ENCODE results near the gene ITIH2.
"Not testable (repeated sequence)": the region's sequence is repeated elsewhere in the genome, so short reads cannot be mapped to it uniquely, and the experiment has no call there.

- not testable (repeated sequence) for TF ChIP-seq POLR2A (IDR thresholded peaks at IDR 0.05; ENCODE audit: low read length); GATA1 (IDR thresholded peaks at IDR 0.05; ENCODE audit: low read depth, low read length)
Measured at GRCh38 chr10:7693194-7693593, 9.9 kb upstream of the ITIH2 start.
